Pancreas (tissue), 10 donors: Measurements from ENCODE around the gene BRIP1. TPM values are rescaled to one million over a fixed set of nuclear protein-coding genes. Genes with fewer than 3 reads are reported as not detected.
"Not testable (repeated sequence)": the region's sequence is repeated elsewhere in the genome, so short reads cannot be mapped to it uniquely, and the experiment has no call there.

Experiments used
- ATAC-seq, 4 donors: fragments of 200-7000 bp; cut with Tn5 transposase; one replicate each; pipeline versions ENCODE4 v1.8.0 to v1.9.1; 2020; ENCODE audit warnings: mild to moderate bottlenecking in 4 of 4, moderate library complexity in 4 of 4
- DNase-seq, 6 donors: peaks; one replicate each; pipeline ENCODE4 v3.0.0-alpha.2; 2020
- FAIRE-seq: peaks from 2 replicates; lab custom pipeline; 2012; peaks lifted over from hg19 to GRCh38; lab: Jason Lieb, UNC
- H3K27ac ChIP-seq, 4 donors: fragments of 200-600 bp; sonication (generic); 1 replicate in 3 of 4; 2 replicates in 1 of 4; pipeline versions ENCODE4 v1.5.0 to v1.8.0; 2020
- H3K27me3 ChIP-seq, 4 donors: fragments of 200-600 bp; one replicate each; pipeline ENCODE4 v1.8.0; 2021
- H3K36me3 ChIP-seq, 3 donors: fragments of 200-600 bp; sonication (generic) in 1 of 3; one replicate each; pipeline versions ENCODE4 v1.5.0 to v1.8.0; 2020 to 2021
- H3K4me1 ChIP-seq, 3 donors: fragments of 200-600 bp; one replicate each; pipeline ENCODE4 v1.8.0; 2021
- H3K4me3 ChIP-seq, 4 donors: fragments of 200-600 bp; sonication (generic) in 2 of 4; one replicate each; pipeline versions ENCODE4 v1.5.0 to v1.8.0; 2020 to 2021
- H3K9me3 ChIP-seq, 4 donors: fragments of 200-600 bp; one replicate each; pipeline ENCODE4 v1.8.0; 2021
- CTCF ChIP-seq, 4 donors: fragments of 200-600 bp; sonication (generic) in 3 of 4; IDR thresholded peaks; one replicate each; pipeline versions ENCODE4 v1.5.0 to v1.8.0; 2021; ENCODE audit warnings: antibody characterized with exemption in 4 of 4
- WGBS, 2 donors: extraction: QIAGEN DNeasy Blood & Tissue Kit; methylation state at CpG; one replicate each; pipeline ENCODE4 v1.1.7; 2013; 5-methylcytosine and 5-hydroxymethylcytosine counted together
- intact Hi-C, 3 donors: fragments of 100-400 bp; cut with DNase I; formaldehyde crosslinking; loops; one replicate each; pipeline versions ENCODE4 v1.11.1 to v1.14.2; 2022
- polyA plus RNA-seq, 2 donors: library from polyadenylated mRNA; stranded (reverse); fragments of 200-250 nt; gene quantifications; one replicate each; pipeline ENCODE4 v1.2.3, GENCODE V29; 2013
- total RNA-seq, 6 donors: library from RNA; stranded (reverse); fragmentation: NEBNext Ultra II Directional in 4 of 6; extraction: Animal tissue kit (Norgen Biotek cat#: 25700) in 4 of 6; gene quantifications; one replicate each; pipeline versions ENCODE4 v1.2.1 to v1.2.4, GENCODE V29; 2021 to 2023
- donor health status: healthy with polysubstance abuse.
- donor health status: DM: no; HTN: no; CAD: no; lungs with moderate emphysema.
- donor health status: DM: no; HTN: no; CAD: no.
- donor health status: control.
- donor health status: control.
- donor health status: Bipolar disorder and iron deficiency.
- donor health status: DM: yes; HTN: yes; CAD: no.
- donor health status: DM: no; HTN: no; CAD: no.
- donor health status: DM: no; HTN: no; CAD: no.
- donor health status: DM: yes; HTN: yes; CAD: no.

The BRIP1 gene
- total and polyA plus RNA-seq, 8 donors = 0.09 to 0.59 (median 0.29) TPM

DNA sequence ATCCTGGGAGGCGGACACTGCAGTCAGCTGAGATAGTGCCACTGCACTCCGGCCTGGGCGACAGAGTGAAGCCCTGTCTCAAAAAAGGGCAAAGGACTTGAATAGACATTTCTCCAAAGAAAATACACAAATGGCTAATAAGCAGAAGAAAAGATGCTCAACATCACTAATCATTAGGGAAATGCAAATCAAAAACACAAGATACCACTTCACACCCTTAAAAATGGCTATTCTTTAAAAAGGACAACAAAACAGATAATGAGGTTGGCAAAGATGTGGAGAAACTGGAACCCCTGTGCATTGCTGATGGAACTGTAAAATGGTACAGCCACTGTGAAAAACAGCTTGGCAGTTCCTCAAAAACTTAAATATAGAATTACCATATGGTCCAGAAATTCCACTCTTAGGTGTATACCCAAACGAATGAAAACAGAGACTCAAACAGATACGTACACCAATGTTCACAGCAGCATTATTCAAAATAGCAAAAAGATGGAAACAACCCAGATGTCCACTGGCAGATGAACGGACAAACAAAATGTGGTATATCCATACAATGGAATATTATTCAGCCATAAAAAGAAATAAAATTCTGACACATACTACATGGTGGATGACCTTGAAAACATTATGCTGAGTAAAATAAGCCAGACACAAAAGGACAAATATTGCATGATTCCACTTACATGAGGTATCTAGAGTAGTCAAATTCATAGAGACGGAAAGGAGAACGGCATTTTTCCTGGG, 35.5 kb downstream of the BRIP1 start:
- no peak for FAIRE-seq
- WGBS, 2 donors = 98 to 99% methylated on average over 8 of the region's 8 CpGs

DNA sequence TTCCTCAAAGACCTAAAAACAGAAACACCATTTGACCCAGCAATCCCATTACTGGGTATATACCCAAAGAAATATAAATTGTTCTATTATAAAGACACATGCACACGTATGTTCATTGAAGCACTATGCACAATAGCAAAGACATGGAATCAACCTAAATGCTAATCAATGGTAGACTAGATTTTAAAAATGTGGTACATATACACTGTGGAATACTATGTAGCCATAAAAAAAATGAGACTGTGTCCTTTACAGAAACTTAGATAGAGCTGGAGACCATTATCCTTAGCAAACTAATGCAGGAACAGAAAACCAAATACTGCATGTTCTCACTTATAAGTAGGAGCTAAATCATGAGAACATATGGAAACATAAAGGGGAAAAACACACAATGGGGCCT, 36.5 kb downstream of the BRIP1 start:
- intact Hi-C loops, H3K9me3 ChIP-seq, H3K27me3 ChIP-seq, H3K4me3 ChIP-seq, FAIRE-seq, ATAC-seq, DNase-seq, H3K36me3 ChIP-seq, H3K4me1 ChIP-seq, H3K27ac ChIP-seq: not testable (repeated sequence)
- WGBS, 2 donors = 96 to 97% methylated on average over 1 of the region's 1 CpG

More for the DNA sequence above, 35.5 kb downstream of the BRIP1 start:
- Histone ChIP-seq H3K4me1 (no peaks in the 10 kb centered on the region), H3K9me3 (no peaks in the 10 kb centered on the region), H3K36me3 (no peaks in the 10 kb centered on the region), H3K27me3 (no peaks in the 10 kb centered on the region), H3K4me3 (no peak overlapping the region), H3K27ac (no peak overlapping the region)
- TF ChIP-seq CTCF (IDR thresholded peaks at IDR 0.05) = no peak
- DNase-seq (no peak), ATAC-seq (no peak)
- intact Hi-C loops = no loop called here

GRCh38 chr17:61826198-61826597, 37.1 kb downstream of the BRIP1 start:
- H3K36me3 ChIP-seq, ATAC-seq, H3K4me1 ChIP-seq, DNase-seq, FAIRE-seq, H3K9me3 ChIP-seq, H3K4me3 ChIP-seq, H3K27ac ChIP-seq, H3K27me3 ChIP-seq, intact Hi-C loops: not testable (repeated sequence)
- WGBS, 2 donors = 67 to 69% methylated on average over 2 of the region's 2 CpGs

GRCh38 chr17:61825448-61826137, 37.7 kb downstream of the BRIP1 start:
- H3K27ac ChIP-seq = no peak overlapping the region
- H3K27me3 ChIP-seq = no peaks in the 10 kb centered on the region
- H3K4me3 ChIP-seq = no peak overlapping the region
- intact Hi-C loops = no loop called here
- DNase-seq = no peak
- no peaks in the 10 kb centered on the region for H3K36me3 ChIP-seq
- no peak for FAIRE-seq
- no peak for TF ChIP-seq CTCF (IDR thresholded peaks at IDR 0.05)
- no peaks in the 10 kb centered on the region for H3K9me3 ChIP-seq
- no peak for ATAC-seq
- H3K4me1 ChIP-seq = no peaks in the 10 kb centered on the region
- 97% methylated on average over 2 of the region's 2 CpGs for WGBS, 2 donors

- FAIRE-seq = no peak
- H3K9me3 ChIP-seq = no peaks in the 10 kb centered on the region
- no peak for ATAC-seq
Measured at GRCh38 chr17:61822326-61823285, 40.7 kb downstream of the BRIP1 start.

More at GRCh38 chr17:61822326-61823285, 40.7 kb downstream of the BRIP1 start:
- Histone ChIP-seq H3K4me3 (no peak overlapping the region), H3K36me3 (no peaks in the 10 kb centered on the region), H3K27me3 (no peaks in the 10 kb centered on the region), H3K27ac (no peak overlapping the region), H3K4me1 (no peaks in the 10 kb centered on the region)
- no peak for DNase-seq
- WGBS, 2 donors = 75 to 78% methylated on average over 6 of the region's 6 CpGs
- no peak for TF ChIP-seq CTCF (IDR thresholded peaks at IDR 0.05)
- intact Hi-C loops = no loop called here
